ENCODE measurements around the gene CDC42BPB.

DNA sequence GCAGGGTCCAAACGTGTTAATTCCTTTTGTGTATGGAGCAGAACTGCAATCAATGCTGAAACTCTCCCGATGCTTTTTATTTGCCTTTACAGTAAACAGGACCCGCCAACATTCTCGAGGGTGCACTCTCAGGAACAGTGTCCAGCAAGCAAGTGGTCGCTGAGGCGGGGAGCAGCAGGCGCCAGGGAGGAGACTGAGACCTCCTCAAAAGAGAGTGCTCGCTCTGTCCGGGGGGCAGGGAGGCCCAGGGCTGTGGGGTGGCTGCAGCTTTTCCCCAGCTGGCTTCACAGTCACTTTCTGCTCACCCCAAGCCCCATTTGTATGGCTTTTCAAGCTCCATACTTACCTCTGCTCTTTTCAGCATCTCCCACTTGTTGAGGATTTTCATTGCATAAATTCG, 49.2 kb downstream of the CDC42BPB start:
- TF ChIP-seq, protein P1, sequence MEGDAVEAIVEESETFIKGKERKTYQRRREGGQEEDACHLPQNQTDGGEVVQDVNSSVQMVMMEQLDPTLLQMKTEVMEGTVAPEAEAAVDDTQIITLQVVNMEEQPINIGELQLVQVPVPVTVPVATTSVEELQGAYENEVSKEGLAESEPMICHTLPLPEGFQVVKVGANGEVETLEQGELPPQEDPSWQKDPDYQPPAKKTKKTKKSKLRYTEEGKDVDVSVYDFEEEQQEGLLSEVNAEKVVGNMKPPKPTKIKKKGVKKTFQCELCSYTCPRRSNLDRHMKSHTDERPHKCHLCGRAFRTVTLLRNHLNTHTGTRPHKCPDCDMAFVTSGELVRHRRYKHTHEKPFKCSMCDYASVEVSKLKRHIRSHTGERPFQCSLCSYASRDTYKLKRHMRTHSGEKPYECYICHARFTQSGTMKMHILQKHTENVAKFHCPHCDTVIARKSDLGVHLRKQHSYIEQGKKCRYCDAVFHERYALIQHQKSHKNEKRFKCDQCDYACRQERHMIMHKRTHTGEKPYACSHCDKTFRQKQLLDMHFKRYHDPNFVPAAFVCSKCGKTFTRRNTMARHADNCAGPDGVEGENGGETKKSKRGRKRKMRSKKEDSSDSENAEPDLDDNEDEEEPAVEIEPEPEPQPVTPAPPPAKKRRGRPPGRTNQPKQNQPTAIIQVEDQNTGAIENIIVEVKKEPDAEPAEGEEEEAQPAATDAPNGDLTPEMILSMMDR (IDR thresholded peaks at IDR 0.05; ENCODE audit: low read depth, low read length, poor library complexity, severe bottlenecking) = no peak
- TF ChIP-seq EZH2phosphoT487 (IDR thresholded peaks at IDR 0.05; ENCODE audit: borderline replicate concordance, low read length) = no peak

Data from DOHH2 (cell line).